Measurements from ENCODE around the gene OR2V2.
"Not testable (repeated sequence)": the region's sequence is repeated elsewhere in the genome, so short reads cannot be mapped to it uniquely, and the experiment has no call there.

Gene OR2V2

DNA sequence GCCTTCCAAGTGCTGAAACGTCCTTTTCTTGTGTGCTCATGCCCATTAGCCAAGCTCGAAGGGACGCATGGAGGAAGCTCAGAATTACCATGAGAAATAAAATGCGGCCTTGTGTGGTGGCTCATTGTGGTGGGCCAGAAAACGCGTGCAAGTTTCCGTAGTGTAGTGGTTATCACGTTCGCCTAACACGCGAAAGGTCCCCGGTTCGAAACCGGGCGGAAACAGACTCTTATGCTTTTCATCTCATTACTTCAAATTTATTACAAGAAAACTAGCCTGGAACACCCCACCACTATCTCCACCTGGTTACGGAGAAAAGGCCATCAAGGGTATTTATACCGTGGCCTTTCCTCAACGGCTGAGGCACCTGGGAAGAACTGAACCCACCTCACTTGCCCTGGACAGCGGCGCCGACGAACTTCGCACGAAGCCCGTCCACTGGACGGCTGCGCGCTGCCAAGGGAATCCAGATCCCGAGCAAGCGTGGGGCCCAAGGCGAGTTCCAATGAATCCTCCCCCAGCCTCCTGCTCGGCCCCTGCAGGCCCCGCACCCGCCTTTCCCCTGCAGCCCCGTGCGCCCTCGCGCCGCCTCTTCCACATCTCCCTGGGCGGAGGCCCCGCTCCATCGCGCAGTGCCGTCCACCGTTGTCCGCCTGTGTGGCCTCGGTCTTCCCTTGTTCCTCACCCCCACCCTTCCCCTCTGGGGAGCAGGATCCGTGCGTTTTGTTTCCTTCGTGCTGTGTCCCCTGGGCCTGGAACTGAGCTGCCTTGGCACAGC lies 22.3 kb downstream of the OR2V2 start:
- not testable (repeated sequence) for H3K36me3 ChIP-seq (ENCODE audit: control insufficient read depth, insufficient read depth, low read length); H3K27ac ChIP-seq (ENCODE audit: low read depth, low read length); H3K4me3 ChIP-seq (ENCODE audit: low read length); H3K9ac ChIP-seq (ENCODE audit: low read length); H3K4me1 ChIP-seq (ENCODE audit: control insufficient read depth, insufficient read depth, low read length)
- H3K27me3 ChIP-seq (ENCODE audit: control insufficient read depth, insufficient read depth, low read length) = peaks cover 43% of the 10 kb centered on the region

DNA sequence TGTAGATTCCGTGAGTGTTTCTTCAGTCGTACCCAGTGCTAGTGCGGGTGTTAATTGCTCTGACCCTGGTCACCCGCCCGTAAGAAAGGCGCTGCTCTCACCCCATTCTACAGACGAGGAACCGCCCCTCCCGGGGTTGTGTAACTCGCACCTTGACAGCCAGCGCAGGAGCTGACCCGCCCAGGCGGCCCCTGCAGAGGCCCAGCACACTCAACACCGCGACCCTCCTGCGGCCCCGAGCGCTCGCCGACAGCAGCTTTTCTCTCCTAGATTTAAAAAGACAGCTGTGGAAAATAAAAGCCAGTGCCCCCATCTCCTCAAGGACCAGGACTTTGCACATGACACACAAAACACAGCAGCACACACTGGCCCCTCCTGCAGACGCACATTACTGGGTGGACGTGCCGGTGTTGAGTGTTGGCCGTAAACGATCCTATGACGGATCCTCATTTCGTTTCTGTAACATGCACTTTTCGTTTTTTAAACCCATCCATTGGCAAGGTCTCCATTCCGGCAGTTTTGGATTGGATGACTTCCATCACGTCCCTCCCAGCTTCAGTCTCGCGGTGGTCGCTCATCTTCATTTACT lies 22.9 kb downstream of the OR2V2 start:
- no peak overlapping the region for H3K4me3 ChIP-seq (ENCODE audit: low read length)

DNA sequence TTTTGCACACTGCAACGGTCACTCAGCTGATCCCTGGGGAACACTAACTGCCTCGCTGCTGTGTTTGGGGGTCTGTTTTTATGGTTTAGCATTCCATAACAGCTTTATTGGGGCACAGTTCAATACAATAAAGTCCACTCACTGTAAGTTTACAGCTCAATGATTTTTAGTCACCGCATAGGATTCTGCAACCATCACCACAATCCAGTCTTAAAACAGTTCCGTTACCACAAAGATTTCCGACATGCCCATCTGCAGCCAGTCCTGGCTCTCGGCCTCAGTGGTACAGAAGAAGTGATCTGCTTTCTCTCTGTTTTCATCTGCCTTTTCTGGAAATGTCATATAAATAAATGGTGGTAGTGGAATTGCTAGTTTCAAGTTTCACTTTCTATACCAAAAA lies 23.6 kb downstream of the OR2V2 start:
- H3K4me3 ChIP-seq (ENCODE audit: low read length) = no peak overlapping the region

More for the DNA sequence above, 22.9 kb downstream of the OR2V2 start:
- no peak overlapping the region for H3K9ac ChIP-seq (ENCODE audit: low read length)
- no peaks in the 10 kb centered on the region for H3K36me3 ChIP-seq (ENCODE audit: control insufficient read depth, insufficient read depth, low read length)
- H3K4me1 ChIP-seq (ENCODE audit: control insufficient read depth, insufficient read depth, low read length) = no peaks in the 10 kb centered on the region
- H3K27ac ChIP-seq (ENCODE audit: low read depth, low read length) = no peak overlapping the region
- H3K27me3 ChIP-seq (ENCODE audit: control insufficient read depth, insufficient read depth, low read length) = peaks cover 43% of the 10 kb centered on the region

DNA sequence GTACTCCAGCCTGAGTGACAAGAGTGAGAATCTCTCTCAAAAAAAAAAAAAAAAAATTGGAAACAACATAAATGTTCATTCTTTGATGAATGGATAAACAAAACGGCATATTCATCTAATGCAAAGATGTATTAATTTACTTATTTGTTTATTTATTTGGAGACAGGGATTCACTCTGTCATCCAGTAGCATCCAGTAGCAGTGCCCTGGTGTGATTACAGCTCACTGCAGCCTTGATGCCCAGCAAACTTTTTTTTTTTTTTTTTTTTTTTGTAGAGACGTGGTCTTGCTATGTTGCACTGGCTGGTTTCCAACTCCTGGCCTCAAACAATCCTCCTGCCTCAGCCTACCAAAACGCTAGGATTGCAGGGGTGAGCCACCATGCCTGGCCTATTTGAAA lies 24.4 kb downstream of the OR2V2 start:
- no peaks in the 10 kb centered on the region for H3K4me1 ChIP-seq (ENCODE audit: control insufficient read depth, insufficient read depth, low read length)
- H3K27me3 ChIP-seq (ENCODE audit: control insufficient read depth, insufficient read depth, low read length) = peaks cover 43% of the 10 kb centered on the region
- no peak overlapping the region for H3K4me3 ChIP-seq (ENCODE audit: low read length)
- no peak overlapping the region for H3K27ac ChIP-seq (ENCODE audit: low read depth, low read length)
- no peaks in the 10 kb centered on the region for H3K36me3 ChIP-seq (ENCODE audit: control insufficient read depth, insufficient read depth, low read length)
- no peak overlapping the region for H3K9ac ChIP-seq (ENCODE audit: low read length)

More for the DNA sequence above, 23.6 kb downstream of the OR2V2 start:
- no peak overlapping the region for H3K27ac ChIP-seq (ENCODE audit: low read depth, low read length)
- H3K27me3 ChIP-seq (ENCODE audit: control insufficient read depth, insufficient read depth, low read length) = peaks cover 43% of the 10 kb centered on the region
- no peak overlapping the region for H3K9ac ChIP-seq (ENCODE audit: low read length)
- H3K4me1 ChIP-seq (ENCODE audit: control insufficient read depth, insufficient read depth, low read length) = no peaks in the 10 kb centered on the region
- no peaks in the 10 kb centered on the region for H3K36me3 ChIP-seq (ENCODE audit: control insufficient read depth, insufficient read depth, low read length)

DNA sequence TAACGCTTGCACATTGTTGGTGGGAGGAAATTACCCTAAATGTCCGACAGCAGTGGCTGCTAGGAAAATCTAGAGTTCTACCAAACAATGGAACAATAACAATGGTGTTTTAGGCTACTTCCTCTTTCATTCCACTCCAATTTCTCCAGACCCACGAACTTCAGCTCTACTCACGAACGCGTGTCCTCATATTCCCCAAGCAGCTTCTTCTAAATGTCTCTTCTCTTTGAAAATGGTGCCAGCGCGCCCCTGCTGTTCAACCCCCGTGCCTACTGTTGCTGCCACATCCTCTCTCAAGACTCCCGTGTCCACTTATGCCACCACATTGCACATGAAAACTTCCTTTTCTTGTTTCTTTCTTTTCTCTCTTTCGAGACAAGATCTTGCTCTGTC lies 25.6 kb downstream of the OR2V2 start:
- Histone ChIP-seq H3K9ac (ENCODE audit: low read length) (no peak overlapping the region), H3K4me3 (ENCODE audit: low read length) (no peak overlapping the region), H3K4me1 (ENCODE audit: control insufficient read depth, insufficient read depth, low read length) (no peaks in the 10 kb centered on the region), H3K27me3 (ENCODE audit: control insufficient read depth, insufficient read depth, low read length) (peaks cover 38% of the 10 kb centered on the region), H3K27ac (ENCODE audit: low read depth, low read length) (no peak overlapping the region), H3K36me3 (ENCODE audit: control insufficient read depth, insufficient read depth, low read length) (no peaks in the 10 kb centered on the region)

DNA sequence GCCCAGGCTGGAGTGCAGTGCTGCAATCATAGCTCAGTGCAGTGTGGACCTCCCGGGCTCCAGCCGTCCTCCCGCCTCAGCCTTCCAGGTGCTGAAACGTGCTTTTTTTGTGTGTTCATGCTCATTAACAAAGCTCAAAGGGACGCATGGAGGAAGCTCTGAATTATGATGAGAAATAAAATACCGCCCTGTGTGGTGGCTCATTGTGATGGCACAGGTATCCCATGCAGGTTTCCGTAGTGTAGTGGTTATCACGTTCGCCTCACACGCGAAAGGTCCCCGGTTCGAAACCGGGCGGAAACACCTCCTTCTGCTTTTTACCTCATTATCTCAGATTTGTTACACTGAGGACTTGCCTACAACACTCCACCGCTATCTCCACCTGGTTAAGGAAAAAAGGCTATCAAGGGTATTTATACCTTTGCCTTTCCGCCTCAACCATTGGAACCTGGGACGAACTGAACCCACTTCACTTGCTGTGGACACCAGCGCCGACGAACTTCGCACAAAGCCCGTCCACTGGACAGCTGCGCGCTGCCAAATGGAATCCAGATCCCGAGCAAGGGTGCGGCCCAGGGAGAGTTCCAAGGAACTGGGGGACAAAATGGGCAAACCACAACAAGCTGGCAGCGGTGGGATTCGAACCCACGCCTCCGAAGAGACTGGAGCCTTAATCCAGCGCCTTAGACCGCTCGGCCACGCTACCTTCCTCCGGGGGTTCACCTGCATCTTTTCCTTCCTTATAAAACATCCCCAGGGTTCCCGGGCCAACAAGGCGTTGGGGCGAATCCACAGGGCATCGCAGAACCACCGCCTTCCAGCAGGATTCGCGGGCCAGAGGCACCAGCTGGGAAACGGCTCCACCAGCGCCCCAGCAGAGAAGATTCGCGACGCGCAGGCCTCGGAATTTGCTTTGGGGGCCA lies 26.3 kb downstream of the OR2V2 start:
- no peak overlapping the region for H3K9ac ChIP-seq (ENCODE audit: low read length)
- H3K4me3 ChIP-seq (ENCODE audit: low read length) = no peak overlapping the region
- peaks cover 33% of the 10 kb centered on the region for H3K27me3 ChIP-seq (ENCODE audit: control insufficient read depth, insufficient read depth, low read length)

DNA sequence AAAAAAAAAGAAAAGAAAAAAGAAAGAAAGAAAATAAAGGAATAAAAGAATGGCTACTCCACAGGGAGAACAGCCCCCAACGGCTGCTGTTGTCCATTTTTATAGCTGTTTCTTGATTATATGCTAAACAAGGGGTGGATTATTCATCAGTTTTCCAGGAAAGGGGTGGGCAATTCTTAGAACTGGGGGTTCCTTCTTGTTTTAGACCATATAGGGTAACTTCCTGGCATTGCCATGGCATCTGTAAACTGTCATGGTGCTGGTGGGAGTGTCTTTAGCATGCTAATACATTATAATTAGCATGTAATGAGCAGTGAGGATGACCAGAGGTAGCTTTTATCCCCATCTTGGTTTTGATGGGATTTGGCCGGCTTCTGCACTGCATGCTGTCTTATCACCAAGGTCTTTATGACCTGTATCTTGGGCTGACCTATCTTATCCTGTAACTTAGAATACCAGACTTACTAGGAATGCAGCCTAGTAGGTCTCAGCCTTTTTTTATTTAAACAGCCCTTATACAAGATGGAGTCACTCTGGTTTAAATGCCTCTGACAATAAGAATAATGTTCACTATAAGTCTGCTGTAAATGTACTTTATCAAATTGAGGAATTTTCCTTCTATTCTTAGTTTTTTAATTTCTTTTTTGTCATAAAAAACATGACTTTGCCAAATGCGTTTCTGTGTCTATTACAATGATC lies 29.0 kb downstream of the OR2V2 start:
- H3K27ac ChIP-seq (ENCODE audit: low read depth, low read length) = no peak overlapping the region
- H3K4me1 ChIP-seq (ENCODE audit: control insufficient read depth, insufficient read depth, low read length) = no peaks in the 10 kb centered on the region
- H3K36me3 ChIP-seq (ENCODE audit: control insufficient read depth, insufficient read depth, low read length) = no peaks in the 10 kb centered on the region
- H3K4me3 ChIP-seq (ENCODE audit: low read length) = no peak overlapping the region
- no peak overlapping the region for H3K9ac ChIP-seq (ENCODE audit: low read length)
- H3K27me3 ChIP-seq (ENCODE audit: control insufficient read depth, insufficient read depth, low read length) = peaks cover 18% of the 10 kb centered on the region

More for the DNA sequence above, 26.3 kb downstream of the OR2V2 start:
- Histone ChIP-seq H3K27ac (ENCODE audit: low read depth, low read length) (no peak overlapping the region), H3K4me1 (ENCODE audit: control insufficient read depth, insufficient read depth, low read length) (no peaks in the 10 kb centered on the region), H3K36me3 (ENCODE audit: control insufficient read depth, insufficient read depth, low read length) (no peaks in the 10 kb centered on the region)

DNA sequence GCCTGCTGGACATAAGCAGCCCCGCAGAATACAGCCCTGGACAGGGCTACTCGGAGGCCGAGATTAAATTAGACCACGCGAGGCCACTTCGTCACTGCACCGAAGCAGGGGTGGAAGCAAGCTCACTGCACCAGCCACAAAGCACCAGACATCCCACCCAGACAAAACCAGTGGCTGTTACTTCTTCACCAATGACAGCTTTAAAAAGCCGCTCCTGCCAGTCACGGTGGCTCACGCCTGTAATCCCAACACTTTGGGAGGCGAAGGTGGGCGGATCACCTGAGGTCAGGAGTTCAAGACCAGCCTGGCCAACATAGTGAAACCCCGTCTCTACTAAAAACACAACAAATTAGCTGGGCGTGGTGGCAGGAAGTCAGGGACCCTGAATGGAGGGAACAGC lies 30.2 kb downstream of the OR2V2 start:
- not testable (repeated sequence) for H3K4me1 ChIP-seq (ENCODE audit: control insufficient read depth, insufficient read depth, low read length); H3K4me3 ChIP-seq (ENCODE audit: low read length); H3K36me3 ChIP-seq (ENCODE audit: control insufficient read depth, insufficient read depth, low read length); H3K9ac ChIP-seq (ENCODE audit: low read length); H3K27ac ChIP-seq (ENCODE audit: low read depth, low read length)
- peaks cover 12% of the 10 kb centered on the region for H3K27me3 ChIP-seq (ENCODE audit: control insufficient read depth, insufficient read depth, low read length)

DNA sequence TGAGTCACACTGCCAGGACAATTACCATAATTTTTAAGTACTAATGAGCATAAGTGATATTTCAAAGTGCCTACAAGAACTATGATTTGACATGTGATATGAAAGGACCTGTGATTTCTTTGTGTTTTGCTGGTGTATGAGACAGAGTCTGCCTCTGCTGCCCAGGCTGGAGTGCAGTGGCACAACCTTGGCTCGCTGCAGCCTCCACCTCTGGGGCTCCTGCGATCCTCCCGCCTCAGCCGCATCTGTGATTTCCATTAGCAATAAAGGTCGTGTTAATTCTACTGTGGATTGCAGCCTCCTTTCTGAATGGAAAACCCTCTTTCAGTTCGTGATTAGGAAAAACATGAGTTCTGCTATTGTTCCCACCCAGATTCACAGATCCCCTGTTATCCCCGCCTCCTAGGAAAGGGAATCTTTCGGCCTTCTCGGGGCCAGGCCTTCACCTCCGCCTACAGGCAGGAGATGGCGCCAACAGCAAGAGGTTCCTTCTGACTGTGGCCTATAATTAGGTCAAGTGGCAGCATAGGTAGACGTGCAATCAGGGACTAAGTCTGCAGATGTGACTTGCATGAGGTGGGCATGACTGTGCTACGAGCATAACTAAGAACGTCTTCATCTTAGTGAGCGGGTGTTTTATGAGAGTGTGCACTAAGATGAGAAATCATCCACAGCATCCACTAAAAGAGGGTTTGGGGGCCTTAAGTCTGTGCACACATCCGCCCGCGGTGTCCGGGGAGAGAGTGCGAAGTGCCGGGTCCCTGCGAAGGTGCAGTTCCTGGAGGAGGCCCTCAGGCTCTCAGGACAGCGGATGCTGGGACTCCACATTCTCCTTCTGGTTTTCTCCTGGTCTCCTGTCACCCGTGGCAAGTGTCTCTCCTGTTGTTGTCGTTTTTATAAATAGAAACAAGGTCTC lies 34.5 kb downstream of the OR2V2 start:
- Histone ChIP-seq H3K9ac (ENCODE audit: low read length) (no peak overlapping the region), H3K36me3 (ENCODE audit: control insufficient read depth, insufficient read depth, low read length) (no peaks in the 10 kb centered on the region), H3K27ac (ENCODE audit: low read depth, low read length) (no peak overlapping the region)

DNA sequence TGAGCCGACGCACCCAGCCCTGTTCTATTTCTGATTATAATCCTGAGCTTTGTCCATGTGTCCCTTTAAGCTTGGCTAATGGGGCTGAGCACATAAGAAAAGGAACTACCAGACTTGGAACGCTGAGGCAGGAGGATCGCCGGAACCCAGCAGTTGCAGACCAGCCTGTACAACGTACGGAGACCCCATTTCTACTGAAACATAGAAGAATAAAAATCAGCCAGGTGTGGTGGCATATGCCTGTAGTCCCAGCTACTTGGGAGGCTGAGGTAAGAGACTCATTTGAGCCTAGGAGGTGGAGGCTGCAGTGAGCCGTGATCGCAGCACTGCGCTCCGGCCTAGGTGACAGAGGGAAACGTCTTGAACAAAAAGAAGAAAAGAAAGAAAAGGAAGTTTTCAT lies 35.3 kb downstream of the OR2V2 start:
- no peaks in the 10 kb centered on the region for H3K27me3 ChIP-seq (ENCODE audit: control insufficient read depth, insufficient read depth, low read length)
- no peak overlapping the region for H3K4me3 ChIP-seq (ENCODE audit: low read length)
- H3K9ac ChIP-seq (ENCODE audit: low read length) = no peak overlapping the region
- H3K27ac ChIP-seq (ENCODE audit: low read depth, low read length) = no peak overlapping the region
- no peaks in the 10 kb centered on the region for H3K36me3 ChIP-seq (ENCODE audit: control insufficient read depth, insufficient read depth, low read length)
- no peaks in the 10 kb centered on the region for H3K4me1 ChIP-seq (ENCODE audit: control insufficient read depth, insufficient read depth, low read length)

More for the DNA sequence above, 34.5 kb downstream of the OR2V2 start:
- Histone ChIP-seq H3K4me1 (ENCODE audit: control insufficient read depth, insufficient read depth, low read length) (no peaks in the 10 kb centered on the region), H3K4me3 (ENCODE audit: low read length) (no peak overlapping the region), H3K27me3 (ENCODE audit: control insufficient read depth, insufficient read depth, low read length) (no peaks in the 10 kb centered on the region)

DNA sequence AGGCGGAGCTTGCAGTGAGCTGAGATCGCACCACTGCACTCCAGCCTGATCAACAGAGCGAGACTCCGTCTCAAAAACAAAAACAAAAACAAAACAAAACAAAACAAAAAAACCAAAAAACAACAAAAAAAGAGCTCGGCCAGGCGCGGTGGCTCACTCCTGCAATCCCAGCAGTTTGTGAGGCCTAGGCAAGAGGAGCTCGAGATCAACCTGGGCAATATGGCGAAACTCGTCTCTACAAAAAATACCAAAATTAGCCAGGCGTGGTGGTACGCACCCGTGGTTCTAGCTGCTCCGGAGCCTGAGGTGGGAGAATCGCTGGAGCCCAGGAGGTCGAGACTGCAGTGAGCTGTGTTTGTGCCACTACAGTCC lies 37.4 kb downstream of the OR2V2 start:
- H3K4me1 ChIP-seq (ENCODE audit: control insufficient read depth, insufficient read depth, low read length) = no peaks in the 10 kb centered on the region
- no peaks in the 10 kb centered on the region for H3K36me3 ChIP-seq (ENCODE audit: control insufficient read depth, insufficient read depth, low read length)
- H3K27ac ChIP-seq (ENCODE audit: low read depth, low read length) = no peak overlapping the region
- no peaks in the 10 kb centered on the region for H3K27me3 ChIP-seq (ENCODE audit: control insufficient read depth, insufficient read depth, low read length)
- no peak overlapping the region for H3K4me3 ChIP-seq (ENCODE audit: low read length)
- no peak overlapping the region for H3K9ac ChIP-seq (ENCODE audit: low read length)

All from rectal smooth muscle tissue (tissue), 1 donor.